Stimulated activated CD8-positive, alpha-beta memory T cell treated with anti-CD3 and anti-CD28 coated beads, Interleukin-15, amount 100 ng/mL, for 1 hour (primary cell): Measurements from ENCODE around the gene SH3PXD2A.

ENCODE experiments used
- DNase-seq: peaks from one replicate; pipeline ENCODE4 v3.0.0-alpha.2; 2020; ENCODE audit warnings: low read depth

Gene SH3PXD2A

GRCh38 chr10:103603382-103603781 lies 252.0 kb downstream of the SH3PXD2A start:
- DNase-seq, result no peak

- no peak for DNase-seq
Measured at GRCh38 chr10:103602852-103603155, 252.6 kb downstream of the SH3PXD2A start.

DNA sequence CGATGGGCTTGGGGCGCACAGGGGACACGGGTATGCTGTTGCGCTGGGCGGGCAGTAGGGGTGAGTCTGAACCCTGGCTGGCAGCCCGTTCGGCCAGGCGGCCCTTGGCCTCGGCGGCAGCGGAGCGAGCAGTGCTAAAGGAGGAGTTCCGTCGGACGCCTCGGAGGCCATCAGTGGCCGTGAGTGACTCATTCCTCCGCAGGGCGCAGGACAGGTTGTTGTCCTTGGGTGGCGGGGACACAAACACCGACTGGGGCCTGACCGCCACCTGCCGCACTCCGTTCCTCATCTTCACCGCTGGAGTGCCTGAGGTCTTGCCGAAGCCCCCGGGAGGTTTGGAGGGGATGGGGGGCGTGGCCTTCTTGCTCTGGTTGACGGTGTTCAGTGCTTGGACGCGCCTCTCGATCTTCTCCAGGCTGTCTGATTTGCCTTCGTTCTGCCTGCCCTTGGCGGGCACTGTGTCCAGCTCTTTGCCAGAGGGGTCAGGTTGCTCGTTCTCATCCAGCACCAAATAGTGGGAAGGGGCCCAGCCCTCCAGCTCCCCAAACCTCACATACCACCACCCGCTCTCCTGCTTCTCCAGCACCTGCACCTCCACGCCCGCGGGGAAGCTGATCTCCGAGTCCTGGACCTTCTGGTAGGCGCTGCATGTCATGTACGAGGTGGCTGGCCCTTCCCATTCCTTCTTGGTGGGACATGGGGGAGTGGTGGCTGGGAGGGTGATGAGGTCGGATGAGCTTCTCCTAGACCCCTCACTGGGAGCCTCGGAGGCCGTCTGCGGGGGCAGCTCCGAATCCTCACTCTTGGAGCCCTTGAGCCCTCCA lies 253.1 kb downstream of the SH3PXD2A start:
- no peak for DNase-seq

DNA sequence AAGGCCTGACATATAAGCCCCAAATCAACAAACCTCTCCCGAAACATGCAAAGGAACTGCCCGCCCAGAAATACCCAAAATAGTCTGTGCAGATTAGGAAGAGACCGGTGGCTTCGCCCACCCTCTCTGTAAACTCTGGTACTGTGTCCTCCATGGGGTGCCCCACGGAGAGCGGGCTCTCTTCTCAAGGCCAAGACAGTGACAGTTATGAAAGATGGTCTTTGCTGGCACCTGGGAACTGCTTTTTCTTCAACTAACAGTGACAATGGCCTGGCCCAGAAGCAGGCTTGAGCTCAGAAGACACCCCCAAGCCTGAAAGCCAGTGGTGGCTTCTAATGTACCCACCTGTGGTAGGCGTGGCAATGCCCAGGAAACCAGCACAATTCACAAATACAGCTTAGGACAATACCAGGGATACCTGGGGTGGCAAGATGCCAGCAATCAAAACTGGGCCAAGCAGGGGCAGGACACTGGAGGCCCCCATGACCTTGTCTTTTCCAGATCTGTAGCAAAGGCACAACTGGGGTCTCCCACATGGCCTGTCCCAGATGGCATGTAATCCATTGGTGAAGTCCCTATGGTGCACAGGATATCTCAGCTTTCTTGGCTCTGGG lies 254.3 kb downstream of the SH3PXD2A start:
- no peak for DNase-seq

GRCh38 chr10:103600325-103600724 lies 255.1 kb downstream of the SH3PXD2A start:
- no peak for DNase-seq

GRCh38 chr10:103599907-103600306 lies 255.5 kb downstream of the SH3PXD2A start:
- DNase-seq, result no peak

GRCh38 chr10:103599211-103599610 lies 256.2 kb downstream of the SH3PXD2A start:
- DNase-seq, result no peak

- no peak for DNase-seq
Measured at GRCh38 chr10:103598654-103599115, 256.7 kb downstream of the SH3PXD2A start.

DNA sequence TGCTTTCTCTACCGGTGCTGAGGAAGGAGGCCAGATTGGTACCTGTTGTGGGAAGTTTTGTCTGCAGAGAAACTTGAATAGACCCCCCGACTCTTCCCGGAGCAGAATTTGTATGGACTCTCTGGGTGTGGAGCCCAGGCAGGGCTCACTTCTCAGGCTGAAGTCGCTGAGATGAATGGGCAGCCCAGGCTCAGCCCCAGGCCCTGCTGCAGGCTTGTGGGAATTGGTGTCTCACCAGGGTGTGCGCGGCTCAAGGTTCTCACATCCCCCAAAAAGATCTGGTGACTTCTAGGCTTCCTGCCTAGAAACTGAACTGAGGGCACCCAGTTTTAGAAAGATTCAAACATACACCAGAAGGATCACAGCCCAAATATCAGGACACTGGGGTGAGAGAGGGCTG lies 258.4 kb downstream of the SH3PXD2A start:
- no peak for DNase-seq

DNA sequence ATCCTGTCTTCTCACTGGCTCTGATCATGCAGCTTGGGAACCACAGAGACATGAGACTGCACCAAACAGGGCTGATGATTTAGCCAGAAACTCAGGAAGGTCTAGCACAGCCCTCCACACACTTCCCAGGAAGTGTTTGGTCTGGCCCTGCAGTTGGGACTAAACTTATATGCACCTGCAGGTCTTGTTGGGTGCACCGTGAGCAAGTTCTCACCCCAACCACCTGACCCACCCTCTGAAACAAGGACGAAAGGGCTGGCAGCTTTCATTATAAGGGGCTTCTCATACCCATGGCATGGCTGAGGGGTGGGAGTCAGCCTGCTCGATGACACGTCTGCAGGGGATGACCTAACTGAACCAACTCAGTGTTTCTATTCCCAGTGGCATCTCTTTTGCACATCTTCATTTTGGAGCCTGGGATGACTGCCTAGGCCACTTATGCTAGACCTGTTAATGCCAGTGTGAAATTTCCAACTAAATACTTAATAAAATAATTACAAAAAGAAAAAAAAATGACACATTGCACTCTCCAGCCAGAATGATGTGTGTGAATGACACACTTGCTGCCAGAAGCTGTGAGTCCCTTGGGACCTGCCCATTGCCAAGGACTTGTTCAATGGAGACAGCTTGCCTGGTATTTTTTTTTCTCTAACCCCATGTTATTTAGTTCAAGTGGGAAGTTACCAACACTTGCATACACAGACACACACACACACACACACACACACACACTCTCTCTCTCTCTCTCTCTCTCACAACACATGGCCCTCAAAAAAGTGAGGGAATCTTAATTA lies 259.2 kb downstream of the SH3PXD2A start:
- DNase-seq, result no peak

DNA sequence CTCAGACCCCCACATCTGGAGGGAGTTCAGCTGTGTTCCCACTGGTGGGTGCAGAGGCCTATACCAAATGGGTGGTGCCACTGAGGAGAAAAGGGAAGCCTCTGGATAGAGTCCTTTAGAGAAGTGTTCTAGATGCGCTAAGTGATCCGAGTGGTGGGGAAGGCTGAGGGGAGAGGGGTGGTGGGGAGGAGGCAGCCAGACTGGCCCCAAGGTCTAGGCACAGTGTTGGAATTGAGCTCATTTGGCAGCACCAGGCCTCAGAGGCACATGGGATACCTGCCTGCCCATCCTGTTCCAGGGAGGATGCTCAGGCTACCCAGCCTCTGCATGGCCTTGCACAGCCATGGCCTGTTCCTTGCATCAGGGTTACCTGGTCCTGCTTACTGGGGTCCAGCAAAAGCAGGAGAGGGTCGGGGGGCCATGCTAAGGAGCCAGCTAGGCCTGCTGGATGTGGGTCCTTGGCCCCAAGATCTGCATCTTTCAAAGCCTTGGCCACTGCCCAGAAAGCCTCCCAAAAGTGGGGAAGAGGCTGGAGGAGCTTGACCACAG lies 262.3 kb downstream of the SH3PXD2A start:
- no peak for DNase-seq

- DNase-seq, result peak; percentile 20
Measured at GRCh38 chr10:103592186-103593021, 263.0 kb downstream of the SH3PXD2A start.

DNA sequence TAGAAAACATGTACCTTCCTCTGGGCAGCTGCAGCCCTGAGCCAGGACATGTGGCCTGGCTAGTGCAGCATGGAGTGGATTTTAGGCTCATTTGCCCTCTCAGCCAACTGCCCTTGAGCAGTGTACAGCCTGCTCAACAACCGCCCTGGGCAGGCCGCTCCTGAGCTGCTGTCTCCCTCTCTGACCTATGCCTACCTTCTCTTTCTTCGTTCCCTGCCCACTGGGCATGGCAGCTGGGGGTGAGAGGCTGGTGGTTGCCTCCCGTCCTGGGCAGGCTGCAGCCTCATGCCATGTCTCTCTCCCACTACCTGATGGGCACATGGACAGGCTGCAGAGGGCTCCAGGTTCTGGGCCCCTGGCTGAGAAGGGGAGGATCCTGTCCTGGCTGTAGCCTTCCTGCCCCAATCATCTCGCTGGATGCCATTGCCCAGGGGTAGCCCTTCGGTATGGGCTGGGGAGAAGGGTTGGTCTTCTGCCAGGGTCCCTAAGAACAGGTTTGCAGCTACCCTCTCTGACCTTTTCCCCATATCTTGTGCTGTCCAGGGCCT lies 264.6 kb downstream of the SH3PXD2A start:
- no peak for DNase-seq

DNA sequence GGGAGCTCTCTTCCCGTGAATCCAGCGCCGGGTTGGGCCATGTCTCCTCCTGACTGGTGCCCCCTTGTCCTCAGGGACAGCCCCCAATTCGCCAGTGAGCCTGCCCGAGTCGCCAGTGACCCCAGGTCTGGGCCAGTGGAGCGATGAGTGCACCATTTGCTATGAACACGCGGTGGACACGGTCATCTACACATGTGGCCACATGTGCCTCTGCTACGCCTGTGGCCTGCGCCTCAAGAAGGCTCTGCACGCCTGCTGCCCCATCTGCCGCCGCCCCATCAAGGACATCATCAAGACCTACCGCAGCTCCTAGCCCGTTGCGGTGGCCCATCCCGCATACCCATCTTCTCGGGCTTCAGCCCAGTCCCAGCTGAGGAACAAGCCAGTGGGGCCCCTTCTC lies 265.3 kb downstream of the SH3PXD2A start:
- no peak for DNase-seq

GRCh38 chr10:103589074-103589630 lies 266.2 kb downstream of the SH3PXD2A start:
- no peak for DNase-seq

DNA sequence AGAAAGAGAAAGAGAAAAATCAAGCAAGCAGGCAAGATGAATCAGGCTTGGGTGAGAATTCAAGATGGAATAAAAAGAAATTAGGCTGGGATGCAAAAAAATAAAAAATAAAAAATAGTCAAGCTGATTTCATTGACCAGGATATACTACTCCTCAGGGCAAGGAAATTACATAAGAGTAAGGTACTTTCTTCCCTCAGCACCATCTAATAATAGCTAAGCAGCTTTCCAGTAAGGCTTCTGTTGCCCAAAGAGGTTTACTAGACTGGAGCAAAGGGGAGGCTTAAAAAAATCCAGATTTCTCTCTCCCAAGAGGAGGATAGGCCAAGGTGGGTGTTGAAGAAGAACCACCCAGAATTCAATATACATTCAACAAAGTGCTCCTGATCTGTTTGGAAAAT lies 268.3 kb downstream of the SH3PXD2A start:
- DNase-seq, result no peak

DNA sequence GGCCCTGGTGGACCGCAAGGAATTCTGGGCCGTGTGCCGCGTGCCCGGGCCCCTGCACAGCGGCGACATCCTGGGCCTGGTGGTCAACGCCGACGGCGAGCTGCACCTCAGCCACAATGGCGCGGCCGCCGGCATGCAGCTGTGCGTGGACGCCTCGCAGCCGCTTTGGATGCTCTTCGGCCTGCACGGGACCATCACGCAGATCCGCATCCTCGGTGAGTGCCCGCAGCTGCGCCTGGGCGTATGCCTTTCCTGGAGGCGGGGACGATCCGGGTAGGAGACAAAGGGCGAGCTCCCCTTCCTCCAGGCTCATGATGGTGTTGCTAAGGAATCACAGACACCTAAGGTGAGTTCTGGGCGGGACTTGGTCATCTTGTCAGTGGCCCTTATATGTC lies 270.4 kb downstream of the SH3PXD2A start:
- no peak for DNase-seq

DNA sequence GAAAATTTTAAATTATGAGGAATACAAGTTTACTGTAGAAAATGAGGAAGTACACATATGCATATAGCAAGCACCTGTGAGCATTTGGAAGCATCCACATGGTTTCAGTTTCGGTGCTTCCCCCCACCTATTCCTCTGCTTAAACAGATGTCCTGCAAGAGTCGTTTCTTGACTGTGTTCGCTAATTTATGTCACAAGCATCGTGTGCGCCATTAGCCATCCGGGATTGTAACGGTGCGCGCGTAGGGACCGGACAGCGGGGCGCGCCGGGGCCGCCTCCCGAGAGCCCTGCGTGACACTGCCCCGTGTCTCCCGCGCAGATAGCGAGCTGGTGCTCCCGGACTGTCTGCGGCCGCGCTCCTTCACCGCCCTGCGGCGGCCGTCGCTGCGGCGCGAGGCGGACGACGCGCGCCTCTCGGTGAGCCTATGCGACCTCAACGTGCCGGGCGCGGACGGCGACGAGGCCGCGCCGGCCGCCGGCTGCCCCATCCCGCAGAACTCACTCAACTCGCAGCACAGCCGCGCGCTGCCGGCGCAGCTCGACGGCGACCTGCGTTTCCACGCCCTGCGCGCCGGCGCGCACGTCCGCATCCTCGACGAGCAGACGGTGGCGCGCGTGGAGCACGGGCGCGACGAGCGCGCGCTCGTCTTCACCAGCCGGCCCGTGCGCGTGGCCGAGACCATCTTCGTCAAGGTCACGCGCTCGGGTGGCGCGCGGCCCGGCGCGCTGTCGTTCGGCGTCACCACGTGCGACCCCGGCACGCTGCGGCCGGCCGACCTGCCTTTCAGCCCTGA lies 271.0 kb downstream of the SH3PXD2A start:
- no peak for DNase-seq

- DNase-seq, result no peak
Measured at GRCh38 chr10:103583871-103584215, 271.5 kb downstream of the SH3PXD2A start.

GRCh38 chr10:103582331-103583123 lies 272.8 kb downstream of the SH3PXD2A start:
- DNase-seq, result no peak
